CD4-positive, alpha-beta T cell treated with Interleukin-15 for 1 hour (primary cell): ENCODE measurements around the gene INF2.

Experiments
- DNase-seq: peaks from one replicate; pipeline ENCODE4 v3.0.0-alpha.2; 2020

INF2 gene

DNA sequence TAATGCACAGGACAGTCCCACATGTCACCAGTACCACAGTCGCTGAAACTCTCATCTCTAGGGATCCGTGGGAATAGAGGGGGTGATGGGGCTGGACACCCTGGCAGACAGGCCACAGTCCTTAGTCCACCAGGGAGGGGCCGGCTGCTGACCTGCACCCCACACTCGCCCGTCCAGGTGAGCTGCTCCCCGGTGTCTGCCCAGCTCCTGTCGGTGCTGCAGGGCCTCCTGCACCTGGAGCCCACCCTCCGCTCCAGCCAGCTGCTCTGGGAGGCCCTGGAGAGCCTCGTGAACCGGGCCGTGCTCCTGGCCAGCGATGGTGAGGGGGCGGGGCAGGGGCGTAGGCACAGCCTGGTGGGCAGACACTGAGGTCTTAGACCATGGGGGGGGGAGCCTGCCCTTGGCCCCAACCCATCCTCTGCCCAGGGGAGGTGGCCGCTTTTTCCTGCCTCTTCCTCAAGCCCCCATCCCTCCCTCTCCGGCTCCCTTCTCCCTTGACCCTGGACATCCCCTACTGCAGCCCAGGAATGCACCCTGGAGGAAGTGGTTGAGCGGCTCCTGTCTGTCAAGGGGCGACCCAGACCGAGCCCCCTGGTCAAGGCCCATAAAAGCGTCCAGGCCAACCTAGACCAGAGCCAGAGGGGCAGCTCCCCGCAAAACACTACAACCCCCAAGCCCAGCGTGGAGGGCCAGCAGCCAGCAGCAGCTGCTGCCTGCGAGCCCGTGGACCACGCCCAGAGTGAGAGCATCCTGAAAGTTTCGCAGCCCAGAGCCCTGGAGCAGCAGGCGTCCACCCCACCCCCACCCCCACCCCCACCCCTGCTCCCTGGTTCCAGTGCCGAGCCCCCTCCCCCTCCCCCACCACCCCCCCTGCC, 17.6 kb downstream of the INF2 start:
- no peak for DNase-seq

- no peak for DNase-seq
Observed at GRCh38 chr14:104707608-104708595, 18.5 kb downstream of the INF2 start.

DNA sequence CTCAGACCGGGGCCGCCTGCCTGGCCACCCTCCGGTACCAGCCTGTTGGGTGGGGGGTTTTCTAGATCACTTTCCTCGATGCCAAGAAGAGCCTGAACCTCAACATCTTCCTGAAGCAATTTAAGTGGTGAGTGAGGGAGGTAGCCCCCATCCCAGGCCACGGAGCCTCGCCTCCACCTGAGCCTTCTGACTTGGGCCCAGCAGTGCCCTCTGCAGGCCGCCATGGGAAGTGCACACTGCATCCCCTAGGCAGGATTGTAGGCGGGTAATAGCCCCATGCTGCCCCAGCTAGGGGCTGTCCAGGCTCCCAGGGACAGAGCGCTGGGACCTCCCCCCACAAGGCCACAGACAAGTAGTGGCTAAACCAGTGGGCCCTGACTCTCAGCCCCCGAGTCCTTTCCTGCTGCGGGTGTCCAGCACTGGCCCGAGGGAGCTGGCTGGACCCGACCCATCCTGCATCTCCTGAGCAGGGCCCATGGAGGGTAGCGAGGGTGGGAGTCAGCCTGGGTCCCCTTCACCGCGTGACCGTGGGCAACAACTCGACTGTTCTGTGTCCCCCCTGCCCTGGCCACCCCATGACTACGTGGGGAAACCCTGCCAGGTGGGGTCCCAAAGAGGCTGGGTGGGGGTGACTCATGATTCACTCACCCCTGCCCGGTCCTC, 19.3 kb downstream of the INF2 start:
- peak; percentile 67 for DNase-seq

DNA sequence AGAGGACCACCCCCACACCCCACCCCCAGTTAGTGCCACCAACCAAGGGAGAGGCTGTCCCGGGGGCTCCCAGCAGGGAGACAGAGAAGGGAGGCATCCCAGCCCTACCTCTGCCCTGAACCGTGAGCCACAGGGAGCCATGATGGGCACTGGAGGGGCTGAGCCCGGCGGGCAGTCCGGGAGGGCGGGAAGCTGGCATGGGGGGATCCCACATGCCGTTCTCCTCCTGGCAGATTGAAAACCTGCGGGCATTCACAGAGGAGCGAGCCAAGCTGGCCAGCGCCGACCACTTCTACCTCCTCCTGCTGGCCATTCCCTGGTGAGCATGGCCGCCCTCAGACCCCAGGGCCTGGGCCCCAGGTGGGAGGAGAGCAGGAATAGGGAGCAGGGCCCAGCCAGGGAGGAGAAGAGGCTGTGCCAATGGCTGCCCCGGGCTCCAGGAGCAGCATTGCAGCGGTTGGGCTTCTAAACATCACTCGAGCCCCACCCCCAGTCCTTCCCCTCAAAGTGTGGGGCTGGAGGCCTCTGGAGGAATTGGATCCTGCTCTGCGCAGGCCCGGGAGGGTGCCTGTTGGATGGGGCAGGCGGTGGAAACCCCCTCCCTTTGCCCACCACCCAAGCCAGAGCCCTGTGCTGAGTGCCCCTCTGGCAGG, 20.1 kb downstream of the INF2 start:
- DNase-seq, result no peak

DNA sequence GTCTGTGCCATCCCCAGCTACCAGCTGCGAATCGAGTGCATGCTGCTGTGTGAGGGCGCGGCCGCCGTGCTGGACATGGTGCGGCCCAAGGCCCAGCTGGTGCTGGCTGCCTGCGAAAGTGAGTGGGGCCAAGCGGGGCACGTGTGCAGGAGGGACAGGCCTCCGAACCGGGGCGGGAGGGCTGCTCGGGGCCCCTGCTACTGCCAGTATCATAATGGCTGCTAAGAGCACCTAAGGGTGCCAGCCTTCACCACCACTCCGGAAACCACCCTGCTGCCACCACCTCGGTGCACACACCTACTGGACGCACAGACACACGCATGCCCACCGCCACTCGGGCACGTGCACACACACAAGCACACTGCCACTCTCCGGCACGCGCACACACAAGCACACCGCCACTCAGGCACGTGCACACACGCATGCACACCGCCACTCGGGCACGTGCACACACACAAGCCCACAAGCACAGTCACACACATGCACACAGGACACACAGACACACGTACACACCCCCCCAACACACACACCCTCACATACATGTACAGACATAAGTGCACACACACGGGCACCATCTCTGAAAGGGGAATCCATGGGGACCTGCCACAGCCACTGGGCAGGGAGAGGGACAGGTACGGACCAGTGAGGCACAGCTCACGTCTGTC, 20.8 kb downstream of the INF2 start:
- no peak for DNase-seq

DNA sequence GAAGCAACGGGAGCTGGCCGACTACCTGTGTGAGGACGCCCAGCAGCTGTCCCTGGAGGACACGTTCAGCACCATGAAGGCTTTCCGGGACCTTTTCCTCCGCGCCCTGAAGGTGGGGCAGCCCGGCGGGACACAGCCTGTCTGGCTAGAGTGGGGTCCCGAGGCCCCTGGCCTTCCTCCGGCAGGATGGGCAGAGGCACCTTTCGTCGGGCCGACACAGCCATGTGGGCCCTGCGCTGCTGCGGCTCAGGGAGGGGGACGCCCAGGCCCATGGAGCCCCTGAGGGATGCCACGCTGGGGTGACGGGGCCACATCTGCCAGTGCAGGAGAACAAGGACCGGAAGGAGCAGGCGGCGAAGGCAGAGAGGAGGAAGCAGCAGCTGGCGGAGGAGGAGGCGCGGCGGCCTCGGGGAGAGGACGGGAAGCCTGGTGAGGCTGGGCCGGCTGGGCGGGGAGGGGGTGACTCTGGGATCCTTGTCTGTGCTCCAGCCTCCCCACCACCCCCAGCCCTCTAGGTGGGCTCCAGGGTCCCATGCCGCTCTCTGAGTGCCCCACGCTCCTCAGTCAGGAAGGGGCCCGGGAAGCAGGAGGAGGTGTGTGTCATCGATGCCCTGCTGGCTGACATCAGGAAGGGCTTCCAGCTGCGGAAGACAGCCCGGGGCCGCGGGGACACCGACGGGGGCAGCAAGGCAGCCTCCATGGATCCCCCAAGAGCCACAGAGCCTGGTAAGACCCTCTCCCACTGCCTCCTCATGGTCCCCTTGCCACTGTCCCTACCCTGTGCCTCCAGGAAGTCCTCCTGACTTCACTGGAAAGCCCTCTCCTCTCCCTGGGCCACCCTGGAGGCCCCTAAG, 23.7 kb downstream of the INF2 start:
- no peak for DNase-seq

GRCh38 chr14:104714066-104714465, 24.6 kb downstream of the INF2 start:
- DNase-seq, result no peak

- no peak for DNase-seq
Observed at GRCh38 chr14:104714681-104715080, 25.3 kb downstream of the INF2 start.

- no peak for DNase-seq
Observed at GRCh38 chr14:104715416-104715815, 26.0 kb downstream of the INF2 start.

- no peak for DNase-seq
Observed at GRCh38 chr14:104715871-104716270, 26.5 kb downstream of the INF2 start.

DNA sequence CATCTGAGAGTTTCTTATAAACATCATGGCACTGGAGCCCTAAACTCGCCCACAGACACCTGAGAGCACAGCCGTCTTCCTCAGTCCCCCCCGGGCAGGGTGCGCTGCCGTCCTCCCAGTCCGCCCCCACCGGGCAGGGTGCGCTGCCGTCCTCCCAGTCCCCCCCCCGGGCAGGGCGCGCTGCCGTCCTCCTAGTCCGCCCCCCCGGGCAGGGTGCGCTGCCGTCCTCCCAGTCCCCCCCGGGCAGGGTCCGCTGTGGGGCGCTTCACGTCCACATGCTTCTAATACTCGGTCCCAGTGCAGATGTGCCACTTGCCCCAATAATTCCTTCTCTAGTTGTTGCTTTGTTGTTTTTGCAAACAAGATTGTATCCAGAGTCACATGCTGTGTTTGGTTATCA, 27.7 kb downstream of the INF2 start:
- no peak for DNase-seq

DNA sequence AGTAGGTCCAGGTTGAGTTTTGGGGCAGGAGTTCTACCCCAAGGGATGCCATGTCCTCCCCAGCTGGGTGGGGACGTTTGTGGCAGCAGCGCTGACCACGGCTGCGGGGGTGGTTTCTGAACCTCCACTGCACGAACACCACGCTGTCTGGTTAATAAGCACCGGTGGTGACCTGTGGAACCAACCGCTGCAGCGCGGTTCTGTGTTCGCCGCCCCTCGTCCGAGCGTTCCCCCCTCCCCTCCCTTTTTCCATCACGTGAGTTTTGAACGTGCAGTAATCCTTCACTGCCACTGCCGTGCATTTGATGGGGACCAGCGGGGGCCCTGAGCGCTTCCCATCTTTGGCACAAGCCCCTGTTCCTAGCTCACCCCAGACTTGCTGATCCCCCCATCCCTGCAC, 28.2 kb downstream of the INF2 start:
- DNase-seq, result no peak

- no peak for DNase-seq
Observed at GRCh38 chr14:104718147-104718546, 28.7 kb downstream of the INF2 start.

GRCh38 chr14:104718871-104719270, 29.5 kb downstream of the INF2 start:
- no peak for DNase-seq

DNA sequence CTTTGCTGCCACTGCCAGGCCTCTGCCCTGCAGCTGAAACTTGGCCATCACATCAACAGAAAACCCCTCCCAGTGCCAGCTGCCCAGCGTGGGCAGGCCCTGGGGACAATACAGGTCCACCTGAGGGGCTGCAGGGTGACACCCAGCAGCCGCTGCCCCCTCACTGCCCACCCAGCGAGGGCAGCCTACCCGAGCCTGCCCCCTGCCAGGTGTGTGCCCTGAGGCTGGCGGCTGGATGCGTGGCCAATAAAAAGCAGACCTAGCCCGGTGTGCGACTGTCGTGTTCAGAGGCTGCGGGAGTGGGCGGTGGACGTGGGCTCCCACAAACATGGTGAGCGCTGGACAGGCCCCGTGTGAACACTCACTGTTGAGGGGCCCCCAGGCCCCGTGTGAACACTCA, 29.9 kb downstream of the INF2 start:
- DNase-seq, result no peak

GRCh38 chr14:104721505-104722431, 32.4 kb downstream of the INF2 start:
- no peak for DNase-seq

DNA sequence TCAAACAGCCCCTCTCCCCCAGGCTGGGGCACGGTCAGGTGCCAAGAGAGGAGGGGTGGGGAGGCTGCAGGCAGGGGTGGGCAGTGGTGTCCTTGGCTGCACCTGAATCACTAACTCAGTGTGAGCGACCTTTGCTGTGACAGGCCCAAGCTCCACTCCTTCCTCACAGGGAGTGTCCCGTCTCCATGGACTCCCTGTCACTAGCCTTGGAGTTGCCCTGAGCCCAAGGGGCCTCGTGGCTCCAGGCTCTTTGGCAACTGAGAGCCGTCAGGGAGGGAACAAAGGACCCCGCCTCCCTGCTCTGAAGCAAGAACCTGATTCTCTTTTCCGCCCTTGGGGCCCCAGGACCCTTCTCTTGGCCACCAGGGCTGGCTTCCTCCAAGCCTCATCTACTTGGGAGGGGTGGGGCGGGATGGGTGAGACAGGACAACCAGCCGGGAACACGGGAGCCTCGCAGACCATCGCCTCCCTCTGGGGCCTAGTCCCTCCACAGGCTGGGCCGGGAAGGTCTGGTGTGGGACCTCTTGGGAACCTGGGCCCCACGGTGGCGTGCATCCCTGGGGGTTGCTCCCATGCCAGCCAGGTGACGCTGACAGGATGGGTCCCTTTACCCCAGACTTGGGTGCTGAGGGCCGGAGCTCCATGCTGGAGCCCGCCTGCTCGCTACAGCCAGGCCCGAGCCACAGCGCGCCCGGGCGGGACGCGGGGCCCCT, 33.7 kb downstream of the INF2 start:
- no peak for DNase-seq

GRCh38 chr14:104723651-104724406, 34.4 kb downstream of the INF2 start, which contains the start of gene ADSS1:
Gene ADSS1 (plus strand): TSS chr14:104724229. CDS start chr14:104724271, 42 bp downstream.
- DNase-seq, result peak; percentile 48
